ENCODE data around the gene NPDC1. TPM values are rescaled to one million over a fixed set of nuclear protein-coding genes. Genes with fewer than 3 reads are reported as not detected.

The NPDC1 gene
- total and polyA plus RNA-seq, 7 donors: 21.4 to 118 (median 60.7) TPM

GRCh38 chr9:137026384-137026783, 19.6 kb downstream of the NPDC1 start:
- intact Hi-C loops (cut with DNase I): loop anchor here (2.0 to 5.0 kb wide), 2 partner anchors 30 to 41 kb away; partner anchors contain the start of gene CLIC3
- WGBS, 2 donors: 84 to 91% methylated on average over 2 of the region's 2 CpGs
- Histone ChIP-seq H3K36me3 (no peaks in the 10 kb centered on the region), H3K27ac (peak overlapping the region in 3 of 4 donors; percentile 17 to 27 (median 23)), H3K4me3 (no peak overlapping the region), H3K27me3 (no peaks in the 10 kb centered on the region), H3K9me3 (no peaks in the 10 kb centered on the region), H3K4me1 (peaks cover 0 to 36% (median 35%) of the 10 kb centered on the region in 4 donors)
- no peak for DNase-seq
- no peak for TF ChIP-seq POLR2A (IDR thresholded peaks at IDR 0.05)
- TF ChIP-seq POLR2AphosphoS5 (IDR thresholded peaks at IDR 0.05): no peak
- TF ChIP-seq CTCF (IDR thresholded peaks at IDR 0.05): no peak
- no peak for TF ChIP-seq EP300 (IDR thresholded peaks at IDR 0.05)

DNA sequence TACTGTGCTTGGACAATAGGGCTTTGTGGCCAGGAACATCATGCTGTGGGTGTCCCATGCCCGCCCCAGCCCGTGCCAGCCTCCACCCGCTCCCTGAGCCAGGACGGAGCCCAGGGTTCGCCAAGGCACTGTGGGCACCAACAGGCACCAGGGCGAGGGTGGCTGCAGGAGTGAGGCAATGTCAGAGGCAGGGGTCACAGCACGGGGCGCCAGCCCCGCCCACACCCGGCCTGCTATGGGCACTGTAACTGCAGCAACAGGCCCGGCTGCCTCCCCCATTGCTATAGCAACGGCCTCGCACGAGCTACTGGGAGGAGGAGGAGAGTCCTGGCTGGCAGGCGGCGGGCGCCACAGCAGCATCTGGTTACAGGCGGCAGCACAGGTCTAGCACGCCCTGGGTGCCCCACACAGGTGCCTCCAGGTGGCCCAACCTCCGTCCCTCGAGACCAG, 20.4 kb downstream of the NPDC1 start:
- H3K4me3 ChIP-seq: no peak overlapping the region
- TF ChIP-seq POLR2AphosphoS5 (IDR thresholded peaks at IDR 0.05): no peak
- H3K9me3 ChIP-seq: no peaks in the 10 kb centered on the region
- intact Hi-C loops (cut with DNase I): loop anchor here (5.0 kb wide), 1 partner anchor 42 kb away; no protein-coding TSS in a partner anchor
- H3K36me3 ChIP-seq: no peaks in the 10 kb centered on the region
- no peaks in the 10 kb centered on the region for H3K27me3 ChIP-seq
- WGBS, 2 donors: 29 to 81% methylated on average over 21 of the region's 21 CpGs
- H3K27ac ChIP-seq: peak overlapping the region in 3 of 4 donors; percentile 17 to 27 (median 23)
- DNase-seq: peak; percentile 85
- peaks cover 0 to 36% (median 35%) of the 10 kb centered on the region in 4 donors for H3K4me1 ChIP-seq

DNA sequence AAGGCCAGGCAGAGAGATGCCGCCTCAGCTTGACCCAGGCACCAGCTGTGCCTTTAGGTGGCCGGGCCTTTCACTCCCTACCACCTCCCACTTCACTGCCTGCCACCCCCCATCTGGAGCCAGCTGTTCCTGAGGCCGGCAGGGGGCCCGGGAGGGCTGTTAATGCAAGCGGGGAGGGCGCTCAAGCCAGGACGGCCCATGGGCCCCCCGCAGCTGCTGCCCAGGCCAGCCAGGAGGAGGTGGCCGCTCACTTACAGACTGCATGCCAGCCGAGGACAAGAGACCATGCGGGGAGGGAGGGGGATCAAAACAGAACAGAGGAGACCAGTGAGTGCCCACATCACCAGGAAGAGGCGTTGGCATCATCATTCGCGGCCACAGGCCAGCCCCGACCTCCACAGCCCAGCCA, 22.4 kb downstream of the NPDC1 start:
- Histone ChIP-seq H3K36me3 (no peaks in the 10 kb centered on the region), H3K4me3 (no peak overlapping the region), H3K27me3 (no peaks in the 10 kb centered on the region), H3K27ac (no peak overlapping the region), H3K9me3 (no peaks in the 10 kb centered on the region), H3K4me1 (peaks cover 0 to 24% (median 22%) of the 10 kb centered on the region in 4 donors)
- no peak for DNase-seq
- 86 to 90% methylated on average over 15 of the region's 15 CpGs for WGBS, 2 donors
- intact Hi-C loops (cut with DNase I): no loop called here
- TF ChIP-seq CTCF (IDR thresholded peaks at IDR 0.05) (no peak), EP300 (IDR thresholded peaks at IDR 0.05) (no peak), POLR2A (IDR thresholded peaks at IDR 0.05) (no peak), POLR2AphosphoS5 (IDR thresholded peaks at IDR 0.05) (no peak)

DNA sequence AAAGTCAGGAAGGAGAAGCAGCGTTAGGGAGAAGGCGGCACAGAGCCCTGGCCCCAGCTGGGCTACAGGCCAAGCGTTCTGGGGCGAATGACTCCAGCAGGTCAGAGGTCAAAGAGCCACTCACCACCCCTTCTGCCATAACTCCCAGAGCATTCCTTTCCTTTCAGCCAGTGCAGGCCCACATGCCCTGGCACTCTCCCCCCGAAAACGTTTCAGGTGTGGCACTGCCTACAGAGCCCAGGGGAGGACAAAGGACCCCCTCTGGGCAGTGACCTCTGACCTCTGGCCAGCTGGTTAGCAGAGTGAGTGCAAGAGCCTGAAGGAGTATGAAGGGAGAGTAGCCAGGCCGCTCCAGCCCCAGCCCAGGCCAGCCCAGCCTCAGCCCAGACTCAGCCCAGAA, 22.8 kb downstream of the NPDC1 start:
- H3K4me3 ChIP-seq: no peak overlapping the region
- WGBS, 2 donors: 53 to 82% methylated on average over 7 of the region's 7 CpGs
- no peak for TF ChIP-seq POLR2A (IDR thresholded peaks at IDR 0.05)
- H3K36me3 ChIP-seq: no peaks in the 10 kb centered on the region
- no peak for DNase-seq
- H3K9me3 ChIP-seq: no peaks in the 10 kb centered on the region
- no peak overlapping the region for H3K27ac ChIP-seq
- intact Hi-C loops (cut with DNase I): no loop called here
- H3K27me3 ChIP-seq: no peaks in the 10 kb centered on the region
- peaks cover 0 to 21% (median 19%) of the 10 kb centered on the region in 4 donors for H3K4me1 ChIP-seq

DNA sequence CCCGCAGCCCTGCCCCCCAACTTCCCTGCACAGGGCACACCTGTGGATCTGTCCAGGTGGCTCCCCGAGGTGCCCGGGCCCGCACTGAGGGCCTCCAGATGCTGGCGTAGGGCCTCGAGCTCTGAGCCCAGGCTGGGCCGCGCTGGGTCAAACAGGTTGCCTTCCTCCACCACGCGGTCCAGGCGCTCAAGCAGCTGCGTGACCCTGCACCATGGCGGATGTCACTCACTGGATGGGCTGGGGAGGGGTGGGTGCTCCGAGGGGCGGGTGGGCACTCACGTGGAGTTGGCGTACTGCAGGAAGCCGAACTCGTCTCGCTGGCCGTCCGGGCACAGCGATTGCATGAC, 23.3 kb downstream of the NPDC1 start:
- Histone ChIP-seq H3K4me1 (peaks cover 0 to 21% (median 18%) of the 10 kb centered on the region in 4 donors), H3K9me3 (no peaks in the 10 kb centered on the region), H3K36me3 (peaks cover 0 to 4% (median 2%) of the 10 kb centered on the region in 4 donors), H3K27me3 (no peaks in the 10 kb centered on the region), H3K4me3 (no peak overlapping the region), H3K27ac (no peak overlapping the region)
- intact Hi-C loops (cut with DNase I): no loop called here
- TF ChIP-seq CTCF (IDR thresholded peaks at IDR 0.05) (no peak), EP300 (IDR thresholded peaks at IDR 0.05) (no peak), POLR2A (IDR thresholded peaks at IDR 0.05) (no peak), POLR2AphosphoS5 (IDR thresholded peaks at IDR 0.05) (no peak)
- 78 to 92% methylated on average over 23 of the region's 23 CpGs for WGBS, 2 donors
- no peak for DNase-seq

Data from sigmoid colon (tissue), 7 donors.